Stimulated activated naive CD4-positive, alpha-beta T cell (primary cell): ENCODE data around the gene DGCR8.
A peak's percentile ranks its signal among the peaks of the same experiment; 100 is the strongest.
"Not testable (repeated sequence)": the region's sequence is repeated elsewhere in the genome, so short reads cannot be mapped to it uniquely, and the experiment has no call there.

Source experiments
- DNase-seq, 6 experiments: peaks; one replicate each; lab custom pipeline; 2025; lab: John Stamatoyannopoulos, UW

The DGCR8 gene

GRCh38 chr22:20066617-20067383 is 13.2 kb upstream of the DGCR8 start:
- no peak for DNase-seq

GRCh38 chr22:20067384-20067682 is 12.7 kb upstream of the DGCR8 start:
- not testable (repeated sequence) for DNase-seq

- no peak for DNase-seq
These were observed 11.4 kb upstream of the DGCR8 start for GRCh38 chr22:20068640-20069039.

- DNase-seq, result no peak
These were observed 10.6 kb upstream of the DGCR8 start for GRCh38 chr22:20069331-20070042.

GRCh38 chr22:20071524-20071972 is 8.5 kb upstream of the DGCR8 start:
- DNase-seq, result no peak

GRCh38 chr22:20076627-20077172 is 3.3 kb upstream of the DGCR8 start:
- no peak for DNase-seq

- DNase-seq, result peak; percentile 45 to 85 (median 72)
These were observed 369 bp downstream of the DGCR8 start for GRCh38 chr22:20080445-20080775.

- DNase-seq, result peak in 1 of 6 experiments; percentile 58
These were observed 974 bp downstream of the DGCR8 start for GRCh38 chr22:20080776-20081654.

- DNase-seq, result no peak
These were observed 3.3 kb downstream of the DGCR8 start for GRCh38 chr22:20083157-20083890.

- DNase-seq, result no peak
These were observed 4.0 kb downstream of the DGCR8 start for GRCh38 chr22:20083891-20084546.

- no peak for DNase-seq
These were observed 4.7 kb downstream of the DGCR8 start for GRCh38 chr22:20084547-20085413.

GRCh38 chr22:20085651-20086050 is 5.6 kb downstream of the DGCR8 start:
- no peak for DNase-seq

- DNase-seq, result no peak
These were observed 6.1 kb downstream of the DGCR8 start for GRCh38 chr22:20086101-20086599.

- DNase-seq, result no peak
These were observed 6.7 kb downstream of the DGCR8 start for GRCh38 chr22:20086763-20087162.

- DNase-seq, result no peak
These were observed 7.5 kb downstream of the DGCR8 start for GRCh38 chr22:20087319-20088262.

GRCh38 chr22:20088263-20088648 is 8.2 kb downstream of the DGCR8 start:
- no peak for DNase-seq

- no peak for DNase-seq
These were observed 9.4 kb downstream of the DGCR8 start for GRCh38 chr22:20089226-20089976.
